K562 (cell line): ENCODE measurements around the gene BZW1. TPM values are rescaled to one million over a fixed set of nuclear protein-coding genes. Genes with fewer than 3 reads are reported as not detected.
A peak's percentile ranks its signal among the peaks of the same experiment; 100 is the strongest.

Experiments used
- ARID3A ChIP-seq: IDR thresholded peaks from 2 replicates; pipeline ENCODE4 v1.6.1; 2012; ENCODE audit warnings: low read depth, low read length, improper control_type of control experiment, borderline replicate concordance
- ARNT ChIP-seq, 2 experiments: fragments of 450-650 bp; IDR thresholded peaks; 2 replicates each; pipeline ENCODE4 v1.6.1; 2016; ENCODE audit warnings: mild to moderate bottlenecking in 1 of 2
- ATF3 ChIP-seq, 2 experiments: fragments of 450-650 bp in 1 of 2; sonication (generic) in 1 of 2; formaldehyde crosslinking in 1 of 2; IDR thresholded peaks in 1 of 2; conservative IDR thresholded peaks in 1 of 2; 2 replicates each; pipeline versions ENCODE4 v1.6.1 to v1.8.1; 2016 to 2023; ENCODE audit warnings: mild to moderate bottlenecking in 2 of 2, moderate library complexity in 2 of 2, inconsistent platforms in 1 of 2, missing genetic modification reagents in 1 of 2
- BCL6 ChIP-seq: fragments of 250-450 bp; sonication (Bioruptor Pico); IDR thresholded peaks from 2 replicates; pipeline ENCODE4 v1.4.0; 2020
- CBFA2T2 ChIP-seq: fragments of 450-650 bp; conservative IDR thresholded peaks from 2 replicates; pipeline ENCODE4 v1.6.1; 2017; ENCODE audit warnings: mild to moderate bottlenecking
- CBFA2T3 ChIP-seq: fragments of 450-650 bp; IDR thresholded peaks from 2 replicates; pipeline ENCODE4 v1.6.1; 2017
- EP400 ChIP-seq: fragments of 450-650 bp; IDR thresholded peaks from 2 replicates; pipeline ENCODE4 v1.6.1; 2017; ENCODE audit warnings: antibody characterized with exemption, mild to moderate bottlenecking, moderate library complexity
- FOXK2 ChIP-seq, 2 experiments: fragments of 450-650 bp; IDR thresholded peaks in 1 of 2; conservative IDR thresholded peaks in 1 of 2; 2 replicates each; pipeline ENCODE4 v1.6.1; 2016; ENCODE audit warnings: low read depth in 2 of 2, mild to moderate bottlenecking in 1 of 2
- NFIC ChIP-seq: fragments of 450-650 bp; IDR thresholded peaks from 2 replicates; pipeline ENCODE4 v1.6.1; 2017; ENCODE audit warnings: mild to moderate bottlenecking, inconsistent platforms
- NRF1 ChIP-seq, 2 experiments: fragments of 450-650 bp; IDR thresholded peaks in 1 of 2; conservative IDR thresholded peaks in 1 of 2; 2 replicates each; pipeline ENCODE4 v1.6.1; 2014; ENCODE audit warnings: mild to moderate bottlenecking in 2 of 2
- SAP30 ChIP-seq: fragments of 200-600 bp; sonication (generic); IDR thresholded peaks from 2 replicates; pipeline ENCODE4 v1.6.1; 2012; ENCODE audit warnings: borderline replicate concordance, low read depth, mild to moderate bottlenecking, moderate library complexity, low read length, control low read depth, inconsistent platforms; ENCODE audit not compliant: insufficient read depth, poor library complexity, severe bottlenecking
- SMARCA4 ChIP-seq: fragments of 450-650 bp; IDR thresholded peaks from 2 replicates; pipeline ENCODE4 v1.6.1; 2016
- SMC3 ChIP-seq: conservative IDR thresholded peaks from 2 replicates; pipeline ENCODE4 v1.6.1; 2011; ENCODE audit warnings: low read depth, low read length, improper control_type of control experiment; ENCODE audit not compliant: insufficient read depth
- TAF1 ChIP-seq: IDR thresholded peaks from 2 replicates; pipeline ENCODE4 v1.6.1; 2011; ENCODE audit warnings: mild to moderate bottlenecking, low read length, moderate library complexity; ENCODE audit not compliant: insufficient read depth, control insufficient read depth, severe bottlenecking; ENCODE audit errors: extremely low read depth
- ZBTB26 ChIP-seq: fragments of 450-650 bp; formaldehyde crosslinking; IDR thresholded peaks from 2 replicates; pipeline ENCODE4 v1.4.0; 2022; ENCODE audit warnings: missing genetic modification characterization
- ZC3H8 ChIP-seq: fragments of 450-650 bp; IDR thresholded peaks from 2 replicates; pipeline ENCODE4 v1.6.1; 2017
- polyA plus RNA-seq, 8 experiments: library from polyadenylated mRNA; depleted of rRNA in 4 of 8; stranded (reverse) in 5 of 8; unstranded in 3 of 8; fragments of >200 nt; fragmentation: Nextera tagmentation in 2 of 8; fragmentation: Illumina TruSeq in 1 of 8; extraction: Ambion mirVana in 2 of 8; extraction: Trizol in 1 of 8; gene quantifications; 2 replicates each; pipeline versions ENCODE4 v1.2.1 to v1.2.3, GENCODE V29; 2011 to 2014; ENCODE audit warnings: inconsistent platforms in 1 of 8, missing spikeins in 1 of 8
- total RNA-seq, 7 experiments: library from RNA; depleted of rRNA in 6 of 7; stranded (reverse); fragments of >200 nt in 6 of 7; fragmentation: Illumina TruSeq in 2 of 7; extraction: Trizol in 2 of 7; gene quantifications; 2 replicates each; pipeline versions ENCODE4 v1.2.1 to v1.2.3, GENCODE V29; 2011 to 2021; ENCODE audit warnings: low replicate concordance in 1 of 7
- TF ChIP-seq, protein P1 (sequence below), 2 experiments: IDR thresholded peaks; 2 replicates each; pipeline ENCODE4 v1.6.1; 2011; ENCODE audit warnings: borderline replicate concordance in 1 of 2, control low read depth in 1 of 2, low read depth in 1 of 2, low read length in 1 of 2, mild to moderate bottlenecking in 1 of 2, mixed read lengths in 1 of 2, moderate library complexity in 1 of 2; ENCODE audit not compliant: insufficient read depth in 1 of 2, insufficient read length in 1 of 2, poor library complexity in 1 of 2, severe bottlenecking in 1 of 2; ENCODE audit errors: extremely low read depth in 1 of 2
- TF ChIP-seq, protein P2 (sequence below): fragments of 200-800 bp; sonication (Bioruptor generic); IDR thresholded peaks from 2 replicates; pipeline ENCODE4 v1.6.1; 2017; ENCODE audit warnings: missing genetic modification characterization, missing compliant biosample characterization
- TF ChIP-seq, protein P3 (sequence below): sonication (generic); IDR thresholded peaks from 2 replicates; pipeline ENCODE4 v1.6.1; 2016

The BZW1 gene
- total and polyA plus RNA-seq, 9 of the 15 experiments (the other 6 are each of a cell fraction or from before 2014, with no cell fraction given): 110 to 244 (median 198) TPM

- TF ChIP-seq CBFA2T3: peak; percentile 73
- TF ChIP-seq ARID3A: no peak
- no peak for TF ChIP-seq ARNT (IDR thresholded peaks at IDR 0.05)
- TF ChIP-seq BCL6 (CRISPR knock-in tag): no peak
- TF ChIP-seq, protein P1, sequence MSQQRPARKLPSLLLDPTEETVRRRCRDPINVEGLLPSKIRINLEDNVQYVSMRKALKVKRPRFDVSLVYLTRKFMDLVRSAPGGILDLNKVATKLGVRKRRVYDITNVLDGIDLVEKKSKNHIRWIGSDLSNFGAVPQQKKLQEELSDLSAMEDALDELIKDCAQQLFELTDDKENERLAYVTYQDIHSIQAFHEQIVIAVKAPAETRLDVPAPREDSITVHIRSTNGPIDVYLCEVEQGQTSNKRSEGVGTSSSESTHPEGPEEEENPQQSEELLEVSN (IDR thresholded peaks at IDR 0.05; ENCODE audit: borderline replicate concordance in 1 of 2, extremely low read depth in 1 of 2, insufficient read depth in 1 of 2, insufficient read length in 1 of 2, low read depth in 1 of 2, low read length in 1 of 2, poor library complexity in 1 of 2, severe bottlenecking in 1 of 2): peak in 1 of 2 experiments; percentile 12
- TF ChIP-seq SMC3: 0 out of 2 replicates have a peak, but pooled peaks have one; percentile 14
- peak; percentile 28; the same call in 1 of the 2 replicates for TF ChIP-seq EP400
- 0 out of 4 replicates have a peak, but pooled peaks of 1 of the 2 experiments have one; percentile 21 for TF ChIP-seq FOXK2 (conservative IDR thresholded peaks at IDR 0.05 in 1 of 2, IDR thresholded peaks at IDR 0.05 in 1 of 2; ENCODE audit: low read depth in 2 of 2)
- TF ChIP-seq ATF3 (IDR thresholded peaks at IDR 0.05): peak; percentile 78
- no peak for TF ChIP-seq ATF3 (CRISPR knock-in tag; conservative IDR thresholded peaks at IDR 0.05)
- TF ChIP-seq TAF1: peak; percentile 30
- TF ChIP-seq ZBTB26 (CRISPR knock-in tag): no peak
- TF ChIP-seq NFIC: peak; percentile 68
- TF ChIP-seq SAP30: no peak
- TF ChIP-seq, protein P2, sequence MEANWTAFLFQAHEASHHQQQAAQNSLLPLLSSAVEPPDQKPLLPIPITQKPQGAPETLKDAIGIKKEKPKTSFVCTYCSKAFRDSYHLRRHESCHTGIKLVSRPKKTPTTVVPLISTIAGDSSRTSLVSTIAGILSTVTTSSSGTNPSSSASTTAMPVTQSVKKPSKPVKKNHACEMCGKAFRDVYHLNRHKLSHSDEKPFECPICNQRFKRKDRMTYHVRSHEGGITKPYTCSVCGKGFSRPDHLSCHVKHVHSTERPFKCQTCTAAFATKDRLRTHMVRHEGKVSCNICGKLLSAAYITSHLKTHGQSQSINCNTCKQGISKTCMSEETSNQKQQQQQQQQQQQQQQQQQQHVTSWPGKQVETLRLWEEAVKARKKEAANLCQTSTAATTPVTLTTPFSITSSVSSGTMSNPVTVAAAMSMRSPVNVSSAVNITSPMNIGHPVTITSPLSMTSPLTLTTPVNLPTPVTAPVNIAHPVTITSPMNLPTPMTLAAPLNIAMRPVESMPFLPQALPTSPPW: peak; percentile 53
- no peak for TF ChIP-seq ZC3H8
- TF ChIP-seq, protein P3, sequence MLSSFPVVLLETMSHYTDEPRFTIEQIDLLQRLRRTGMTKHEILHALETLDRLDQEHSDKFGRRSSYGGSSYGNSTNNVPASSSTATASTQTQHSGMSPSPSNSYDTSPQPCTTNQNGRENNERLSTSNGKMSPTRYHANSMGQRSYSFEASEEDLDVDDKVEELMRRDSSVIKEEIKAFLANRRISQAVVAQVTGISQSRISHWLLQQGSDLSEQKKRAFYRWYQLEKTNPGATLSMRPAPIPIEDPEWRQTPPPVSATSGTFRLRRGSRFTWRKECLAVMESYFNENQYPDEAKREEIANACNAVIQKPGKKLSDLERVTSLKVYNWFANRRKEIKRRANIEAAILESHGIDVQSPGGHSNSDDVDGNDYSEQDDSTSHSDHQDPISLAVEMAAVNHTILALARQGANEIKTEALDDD: no peak
- TF ChIP-seq SMARCA4: peak; percentile 55; the same call in 1 of the 2 replicates
- peak; percentile 46; the same call in 1 of the 2 replicates for TF ChIP-seq CBFA2T2
- TF ChIP-seq NRF1 (conservative IDR thresholded peaks at IDR 0.05 in 1 of 2, IDR thresholded peaks at IDR 0.05 in 1 of 2): peak; percentile 30 to 37; a peak in 1 of 4 replicates
These were observed 16.7 kb upstream of the BZW1 start (continued) for GRCh38 chr2:200795028-200795440.
